Thoracic aorta (tissue), 2 donors: ENCODE data around the gene SHC1. TPM values are rescaled to one million over a fixed set of nuclear protein-coding genes. Genes with fewer than 3 reads are reported as not detected.

Source experiments
- ATAC-seq: fragments of 150-250 bp; one replicate; pipeline ENCODE4 v1.8.0; 2017; ENCODE audit warnings: low read depth; ENCODE audit not compliant: insufficient number of reproducible peaks, low FRiP score
- DNase-seq: peaks from one replicate; pipeline ENCODE4 v3.0.0-alpha.2; 2020; ENCODE audit warnings: low spot score
- H3K27ac ChIP-seq, 2 donors: fragments of 200-600 bp; sonication (generic); 1 replicate in 1 of 2; 2 replicates in 1 of 2; pipeline ENCODE4 v1.5.1; 2016; ENCODE audit warnings: mild to moderate bottlenecking in 2 of 2, moderate library complexity in 2 of 2
- H3K27me3 ChIP-seq: fragments of 200-600 bp; sonication (generic); replicated peaks from 2 replicates; pipeline ENCODE4 v1.6.0; 2016; ENCODE audit warnings: mild to moderate bottlenecking; ENCODE audit not compliant: insufficient read depth
- H3K36me3 ChIP-seq: fragments of 200-600 bp; sonication (generic); one replicate; pipeline ENCODE4 v1.5.1; 2016
- H3K4me1 ChIP-seq, 2 donors: fragments of 200-600 bp; sonication (generic); 1 replicate in 1 of 2; 2 replicates in 1 of 2; pipeline versions ENCODE4 v1.5.1 to v1.6.0; 2016; ENCODE audit warnings: low read depth in 2 of 2, mild to moderate bottlenecking in 1 of 2; ENCODE audit not compliant: control insufficient read depth in 1 of 2
- H3K4me3 ChIP-seq: fragments of 200-600 bp; sonication (generic); 2 replicates; pipeline ENCODE4 v1.5.1; 2016; ENCODE audit warnings: mild to moderate bottlenecking
- H3K9me3 ChIP-seq: fragments of 200-600 bp; sonication (generic); 2 replicates; pipeline ENCODE4 v1.5.1; 2016
- CTCF ChIP-seq: fragments of 200-600 bp; sonication (generic); IDR thresholded peaks from one replicate; pipeline ENCODE4 v1.5.1; 2019; ENCODE audit warnings: antibody characterized with exemption
- total RNA-seq, 2 donors: library from RNA; depleted of rRNA; stranded (reverse); fragments of >200 nt; gene quantifications; one replicate each; pipeline versions ENCODE4 v1.1.0 to v1.2.3, GENCODE V29; 2016

The SHC1 gene
- total RNA-seq, 2 donors from 2014 or later, result 129 to 174 TPM

- no peaks in the 10 kb centered on the region for H3K27me3 ChIP-seq
- peaks cover 33% of the 10 kb centered on the region for H3K36me3 ChIP-seq
- peaks cover 24 to 38% of the 10 kb centered on the region in 2 donors for H3K4me1 ChIP-seq
- DNase-seq (no peak), ATAC-seq (no peak)
- TF ChIP-seq CTCF, result no peak
- H3K4me3 ChIP-seq, result no peak overlapping the region
- no peaks in the 10 kb centered on the region for H3K9me3 ChIP-seq
- H3K27ac ChIP-seq, result no peak overlapping the region
Measured at GRCh38 chr1:154966111-154966510, 4.4 kb downstream of the SHC1 start.

- peaks cover 18 to 30% of the 10 kb centered on the region in 2 donors for H3K4me1 ChIP-seq
- peaks cover 36% of the 10 kb centered on the region for H3K36me3 ChIP-seq
- ATAC-seq, result no peak
- no peaks in the 10 kb centered on the region for H3K27me3 ChIP-seq
- H3K4me3 ChIP-seq, result no peak overlapping the region
- no peaks in the 10 kb centered on the region for H3K9me3 ChIP-seq
- no peak overlapping the region for H3K27ac ChIP-seq
- DNase-seq, result no peak
- no peak for TF ChIP-seq CTCF
Measured at GRCh38 chr1:154964359-154964758, 6.2 kb downstream of the SHC1 start.

GRCh38 chr1:154963643-154964042 lies 6.9 kb downstream of the SHC1 start:
- DNase-seq (no peak), ATAC-seq (no peak)
- peaks cover 41% of the 10 kb centered on the region for H3K36me3 ChIP-seq
- H3K9me3 ChIP-seq, result no peaks in the 10 kb centered on the region
- no peak overlapping the region for H3K4me3 ChIP-seq
- H3K27me3 ChIP-seq, result no peaks in the 10 kb centered on the region
- no peak for TF ChIP-seq CTCF
- H3K27ac ChIP-seq, result no peak overlapping the region
- H3K4me1 ChIP-seq, result peaks cover 13 to 22% of the 10 kb centered on the region in 2 donors

- ATAC-seq, result no peak
- Histone ChIP-seq H3K27ac (peak overlapping the region in 1 of 2 donors; percentile 97), H3K9me3 (no peaks in the 10 kb centered on the region), H3K27me3 (no peaks in the 10 kb centered on the region), H3K4me3 (peak overlapping the region; percentile 91), H3K4me1 (peaks cover 12 to 21% of the 10 kb centered on the region in 2 donors), H3K36me3 (peaks cover 44% of the 10 kb centered on the region)
- DNase-seq, result no peak
- no peak for TF ChIP-seq CTCF
Measured at GRCh38 chr1:154962795-154963330, 7.7 kb downstream of the SHC1 start.

- Histone ChIP-seq H3K9me3 (no peaks in the 10 kb centered on the region), H3K4me1 (peaks cover 13 to 24% of the 10 kb centered on the region in 2 donors), H3K36me3 (peaks cover 40% of the 10 kb centered on the region), H3K27me3 (no peaks in the 10 kb centered on the region), H3K27ac (peak overlapping the region; percentile 96 to 97), H3K4me3 (peak overlapping the region; percentile 91)
- ATAC-seq (no peak), DNase-seq (no peak)
- TF ChIP-seq CTCF, result no peak
Measured at GRCh38 chr1:154962156-154962749, 8.3 kb downstream of the SHC1 start.
